Thyroid gland (tissue), 4 donors: Measurements from ENCODE around the gene TP63. TPM values are rescaled to one million over a fixed set of nuclear protein-coding genes. Genes with fewer than 3 reads are reported as not detected.

ENCODE experiments used
- DNase-seq, 2 donors: peaks; one replicate each; pipeline ENCODE4 v3.0.0-alpha.2; 2019
- H3K27ac ChIP-seq, 3 donors: fragments of 200-600 bp; sonication (generic); 1 replicate in 2 of 3; 2 replicates in 1 of 3; pipeline ENCODE4 v1.5.1; 2016 to 2019; ENCODE audit warnings: mild to moderate bottlenecking in 1 of 3, moderate library complexity in 1 of 3
- H3K27me3 ChIP-seq: fragments of 200-600 bp; sonication (generic); one replicate; pipeline ENCODE4 v1.5.1; 2019
- H3K36me3 ChIP-seq, 2 donors: fragments of 200-600 bp; sonication (generic); one replicate each; pipeline ENCODE4 v1.5.1; 2016 to 2019
- H3K4me1 ChIP-seq, 2 donors: fragments of 200-600 bp; sonication (generic); one replicate each; pipeline ENCODE4 v1.5.1; 2017 to 2019
- H3K4me3 ChIP-seq, 3 donors: fragments of 200-600 bp; sonication (generic); replicated peaks in 1 of 3; 1 replicate in 2 of 3; 2 replicates in 1 of 3; pipeline ENCODE4 v1.5.1; 2016; ENCODE audit warnings: mild to moderate bottlenecking in 1 of 3
- H3K9me3 ChIP-seq: fragments of 200-600 bp; sonication (generic); one replicate; pipeline ENCODE4 v1.5.1; 2017
- CTCF ChIP-seq, 6 experiments: fragments of 200-600 bp in 3 of 6; fragments of 450-650 bp in 3 of 6; sonication (generic) in 3 of 6; IDR thresholded peaks; one replicate each; pipeline ENCODE4 v1.5.1; 2016 to 2019; ENCODE audit warnings: antibody characterized with exemption in 6 of 6, mild to moderate bottlenecking in 2 of 6, inconsistent platforms in 1 of 6, moderate library complexity in 1 of 6
- POLR2A ChIP-seq, 2 donors: fragments of 450-650 bp; IDR thresholded peaks; one replicate each; pipeline ENCODE4 v1.6.1; 2017; ENCODE audit warnings: antibody characterized with exemption in 2 of 2, mild to moderate bottlenecking in 2 of 2, moderate library complexity in 1 of 2
- WGBS, 2 donors: methylation state at CpG; one replicate each; pipeline ENCODE4 v1.1.5; 2017; 5-methylcytosine and 5-hydroxymethylcytosine counted together
- intact Hi-C: fragments of 100-400 bp; cut with DNase I; formaldehyde crosslinking; loops from one replicate; pipeline ENCODE4 v1.15.1; 2023
- total RNA-seq, 4 donors: library from RNA; depleted of rRNA; stranded (reverse); fragments of >200 nt; gene quantifications; one replicate each; pipeline ENCODE4 v1.2.3, GENCODE V29; 2016

The TP63 gene
- total RNA-seq, 4 donors from 2014 or later = 1.2 to 1.3 TPM; not detected in 2

GRCh38 chr3:189754356-189754755, 123.2 kb downstream of the TP63 start:
- intact Hi-C loops = no loop called here
- no peak for TF ChIP-seq CTCF (IDR thresholded peaks at IDR 0.05)
- TF ChIP-seq POLR2A (IDR thresholded peaks at IDR 0.05) = no peak
- WGBS, 2 donors = 77 to 93% methylated on average over 2 of the region's 2 CpGs

GRCh38 chr3:189756582-189757078, 125.4 kb downstream of the TP63 start:
- Histone ChIP-seq H3K4me3 (no peak overlapping the region), H3K9me3 (no peaks in the 10 kb centered on the region), H3K27ac (no peak overlapping the region), H3K4me1 (no peaks in the 10 kb centered on the region), H3K27me3 (no peaks in the 10 kb centered on the region), H3K36me3 (no peaks in the 10 kb centered on the region)
- DNase-seq = no peak
- intact Hi-C loops = no loop called here
- TF ChIP-seq POLR2A (IDR thresholded peaks at IDR 0.05) = no peak
- no peak for TF ChIP-seq CTCF (IDR thresholded peaks at IDR 0.05)

More at GRCh38 chr3:189754356-189754755, 123.2 kb downstream of the TP63 start:
- no peaks in the 10 kb centered on the region for H3K27me3 ChIP-seq
- no peak overlapping the region for H3K27ac ChIP-seq
- H3K9me3 ChIP-seq = no peaks in the 10 kb centered on the region
- no peak for DNase-seq
- H3K36me3 ChIP-seq = no peaks in the 10 kb centered on the region
- H3K4me3 ChIP-seq = no peak overlapping the region
- H3K4me1 ChIP-seq = no peaks in the 10 kb centered on the region

- TF ChIP-seq POLR2A (IDR thresholded peaks at IDR 0.05) = no peak
- no peak for TF ChIP-seq CTCF (IDR thresholded peaks at IDR 0.05)
- H3K4me1 ChIP-seq = no peaks in the 10 kb centered on the region
- 95 to 96% methylated on average over 6 of the region's 6 CpGs for WGBS, 2 donors
- DNase-seq = no peak
- H3K9me3 ChIP-seq = no peaks in the 10 kb centered on the region
- no peak overlapping the region for H3K4me3 ChIP-seq
- intact Hi-C loops = no loop called here
- H3K36me3 ChIP-seq = no peaks in the 10 kb centered on the region
- H3K27me3 ChIP-seq = no peaks in the 10 kb centered on the region
- no peak overlapping the region for H3K27ac ChIP-seq
These were observed 127.0 kb downstream of the TP63 start for GRCh38 chr3:189758186-189758585.

GRCh38 chr3:189766416-189766815, 135.2 kb downstream of the TP63 start:
- WGBS, 2 donors = 27 to 35% methylated on average over 2 of the region's 2 CpGs
- Histone ChIP-seq H3K27me3 (no peaks in the 10 kb centered on the region), H3K27ac (peak overlapping the region in 1 of 3 donors; percentile 54), H3K4me1 (peaks cover 4 to 5% of the 10 kb centered on the region in 2 donors), H3K4me3 (no peak overlapping the region), H3K9me3 (no peaks in the 10 kb centered on the region), H3K36me3 (no peaks in the 10 kb centered on the region)
- intact Hi-C loops = no loop called here
- no peak for TF ChIP-seq POLR2A (IDR thresholded peaks at IDR 0.05)
- TF ChIP-seq CTCF (IDR thresholded peaks at IDR 0.05) = no peak
- peak; percentile 9 to 34 for DNase-seq

GRCh38 chr3:189771842-189772450, 140.8 kb downstream of the TP63 start:
- Histone ChIP-seq H3K27me3 (no peaks in the 10 kb centered on the region), H3K4me1 (no peaks in the 10 kb centered on the region), H3K36me3 (no peaks in the 10 kb centered on the region), H3K9me3 (no peaks in the 10 kb centered on the region), H3K27ac (no peak overlapping the region), H3K4me3 (no peak overlapping the region)
- intact Hi-C loops = no loop called here
- TF ChIP-seq CTCF (IDR thresholded peaks at IDR 0.05) (no peak), POLR2A (IDR thresholded peaks at IDR 0.05) (no peak)
- no peak for DNase-seq
- WGBS, 2 donors = 76 to 78% methylated on average over 4 of the region's 4 CpGs
